HS-27A (cell line): ENCODE results near the gene LATS1.
"Not testable (repeated sequence)": the region's sequence is repeated elsewhere in the genome, so short reads cannot be mapped to it uniquely, and the experiment has no call there.

ENCODE experiments used
- DNase-seq: peaks from one replicate; pipeline ENCODE4 v3.0.0-alpha.2; 2012; ENCODE audit warnings: low read depth, missing footprints

Gene LATS1

DNA sequence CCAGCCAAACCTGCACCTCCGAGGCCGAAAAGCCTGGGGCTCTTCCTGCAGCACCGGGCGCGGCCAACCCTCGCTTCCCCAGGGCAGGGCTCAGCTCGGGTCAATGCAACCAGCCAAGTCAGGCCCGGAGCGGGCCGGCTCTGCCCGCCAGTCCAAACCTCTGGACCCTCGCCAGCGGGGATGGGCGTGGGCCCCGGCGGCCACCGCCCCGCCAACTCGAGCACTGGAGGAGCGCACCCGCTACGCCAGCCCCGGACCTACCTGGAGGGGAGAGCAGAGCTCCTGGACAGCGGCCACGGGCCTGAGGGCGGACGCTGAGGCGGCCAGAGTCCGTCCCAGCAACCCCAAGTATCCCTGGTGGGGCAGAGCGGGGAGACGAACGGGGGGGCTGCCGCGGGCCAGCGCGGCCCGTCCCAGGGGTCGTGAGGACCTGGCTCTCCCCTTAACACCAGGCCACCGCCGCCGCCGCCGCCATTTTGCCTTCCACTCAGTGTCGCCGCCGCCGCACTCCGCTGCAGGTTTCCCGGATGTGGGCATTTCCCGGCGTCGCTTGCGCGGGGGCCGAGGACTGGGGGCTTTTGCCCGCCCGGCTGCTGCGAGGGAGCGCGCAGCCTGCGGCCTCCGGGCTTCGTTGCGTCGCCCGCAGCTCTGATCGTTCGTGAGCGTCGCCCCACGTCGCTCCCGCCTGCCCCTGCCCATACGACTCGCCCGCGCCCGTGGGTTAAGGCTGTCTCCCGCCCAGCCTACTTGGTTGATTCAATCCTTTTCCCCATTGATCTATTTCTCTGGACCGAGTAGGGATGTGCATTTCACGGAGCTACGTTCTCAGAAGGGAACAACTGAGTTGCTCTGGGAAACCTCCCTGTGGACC is at the start of gene LATS1:
LATS1 (minus strand) TSS at position 514 of the 871 bp plus-strand sequence. CDS start 15,975 bp downstream, outside the sequence.
- DNase-seq = peak; percentile 77

- peak; percentile 64 for DNase-seq
Observed at GRCh38 chr6:149766156-149766769, 48.4 kb upstream of the LATS1 start.

GRCh38 chr6:149763866-149764265 is 46.0 kb upstream of the LATS1 start:
- DNase-seq = no peak

DNA sequence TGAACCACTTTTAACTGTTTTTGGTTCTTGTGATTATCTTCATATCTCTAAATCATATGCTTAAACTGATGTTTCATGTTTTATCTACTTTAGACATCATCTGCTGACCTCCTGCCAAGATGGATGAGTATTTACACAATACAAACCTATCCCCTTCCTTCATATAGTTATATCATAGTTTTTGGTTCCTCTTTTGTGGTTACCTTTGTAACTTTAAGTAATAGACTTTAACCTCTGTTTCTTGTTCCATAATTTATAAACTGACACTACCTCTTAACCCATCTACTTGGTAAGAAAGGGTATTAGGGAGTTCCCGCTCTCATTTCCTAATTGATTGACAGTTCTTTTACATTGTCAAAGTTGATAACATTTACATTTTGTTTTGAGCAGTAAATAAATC is 43.5 kb upstream of the LATS1 start:
- no peak for DNase-seq

DNA sequence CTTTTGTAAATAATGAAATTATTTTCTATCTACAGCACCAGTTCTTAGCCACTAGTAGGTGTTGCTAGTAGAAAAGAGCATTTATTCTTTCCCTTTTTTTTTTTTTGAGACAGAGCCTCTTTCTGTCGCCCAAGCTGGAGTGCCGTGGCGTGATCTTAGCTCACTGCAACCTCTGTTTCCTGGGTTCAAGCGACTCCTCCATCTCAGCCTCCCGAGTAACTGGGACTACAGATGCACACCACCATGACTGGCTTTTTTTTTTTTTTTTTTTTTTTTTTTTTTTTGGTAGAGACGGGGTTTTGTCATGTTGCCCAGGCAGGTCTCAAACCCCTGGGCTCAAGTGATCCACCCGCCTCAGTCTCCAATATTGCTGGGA is 38.3 kb upstream of the LATS1 start:
- no peak for DNase-seq

GRCh38 chr6:149755300-149756260 is 37.7 kb upstream of the LATS1 start:
- no peak for DNase-seq

DNA sequence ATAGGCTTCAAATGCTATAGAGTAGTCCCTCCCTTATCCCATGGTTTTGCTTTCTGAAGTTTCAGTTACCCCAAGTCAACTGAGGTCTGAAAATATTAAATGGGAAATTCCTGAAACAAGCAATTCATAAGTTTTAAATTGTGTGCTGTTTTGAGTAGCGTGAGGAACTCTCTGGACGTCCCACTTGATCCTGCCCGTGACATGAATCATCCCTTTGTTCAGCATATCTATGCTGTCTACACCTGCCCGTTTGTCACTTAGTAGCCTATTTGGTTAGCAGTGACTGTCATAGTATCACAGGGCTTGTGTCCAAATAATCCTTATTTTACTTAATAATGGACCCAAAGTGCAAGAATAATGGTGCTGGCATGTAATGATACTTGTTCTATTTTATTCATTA is 36.6 kb upstream of the LATS1 start:
- no peak for DNase-seq

GRCh38 chr6:149753374-149753637 is 35.4 kb upstream of the LATS1 start:
- DNase-seq = not testable (repeated sequence)

GRCh38 chr6:149752600-149753373 is 34.9 kb upstream of the LATS1 start:
- no peak for DNase-seq

DNA sequence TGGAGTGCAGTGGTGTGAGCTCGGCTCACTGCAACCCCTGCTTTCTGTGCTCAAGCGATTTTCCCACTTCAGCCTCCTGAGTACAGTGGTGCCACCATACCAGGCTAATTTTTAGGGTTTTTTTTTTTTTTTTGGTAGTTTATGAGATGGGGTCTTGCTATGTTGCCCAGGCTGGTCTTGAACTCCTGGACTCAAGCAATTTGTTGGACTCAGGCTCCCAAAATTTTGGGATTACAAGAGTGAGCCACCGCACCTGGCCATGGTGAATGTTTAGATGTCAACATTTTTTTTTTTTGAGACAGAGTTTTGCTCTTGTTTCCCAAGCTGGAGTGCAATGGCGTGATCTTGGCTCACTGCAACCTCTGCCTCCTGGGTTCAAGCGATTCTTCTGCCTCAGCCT is 34.0 kb upstream of the LATS1 start:
- DNase-seq = not testable (repeated sequence)

DNA sequence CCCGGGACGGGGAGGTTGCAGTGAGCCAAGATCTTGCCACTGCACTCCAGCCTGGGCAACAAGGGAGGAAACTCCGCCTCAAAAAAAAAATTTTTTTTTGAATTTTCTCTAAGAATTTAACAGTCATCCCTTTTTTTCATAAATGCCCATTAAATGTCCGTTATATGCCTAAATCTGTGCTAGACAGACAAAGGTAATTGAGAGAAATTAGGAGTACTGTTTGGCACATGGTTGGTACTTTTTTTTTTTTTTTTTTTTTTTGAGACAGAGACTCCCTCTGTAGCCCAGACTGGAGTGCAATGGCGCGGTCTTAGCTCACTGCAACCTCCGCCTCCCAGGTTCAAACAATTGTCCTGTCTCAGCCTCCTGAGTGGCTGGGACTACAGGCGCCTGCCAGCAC is 33.3 kb upstream of the LATS1 start:
- DNase-seq = no peak

DNA sequence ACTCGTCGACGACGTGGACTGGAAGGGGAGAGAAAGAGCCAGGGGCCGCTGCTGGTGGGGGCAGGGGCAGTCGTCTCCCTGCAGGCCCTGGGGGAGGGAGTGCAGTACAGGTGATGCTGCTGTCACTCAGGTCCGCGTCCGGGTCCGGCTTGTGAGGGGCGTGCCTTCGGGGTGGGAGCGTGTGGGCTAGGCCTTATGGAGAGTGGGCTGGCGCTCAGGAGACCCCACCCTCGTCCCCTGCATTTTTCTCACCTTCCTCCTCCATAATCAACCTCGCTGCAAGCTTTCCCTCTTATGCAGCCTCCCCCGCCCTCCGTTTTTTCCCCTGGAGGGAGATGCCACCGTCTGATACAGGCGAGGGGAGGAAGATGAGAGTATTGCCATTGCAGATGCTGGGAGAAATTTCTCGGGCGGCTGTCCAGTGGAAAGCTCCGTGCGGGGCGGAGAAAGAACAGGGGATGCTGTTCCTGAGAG is 32.3 kb upstream of the LATS1 start:
- DNase-seq = no peak

- peak; percentile 39 for DNase-seq
Observed at GRCh38 chr6:149749594-149750135, 31.8 kb upstream of the LATS1 start, which contains the start of gene PCMT1. Gene PCMT1 (plus strand): TSS chr6:149749741. CDS start chr6:149749902, 161 bp downstream.

DNA sequence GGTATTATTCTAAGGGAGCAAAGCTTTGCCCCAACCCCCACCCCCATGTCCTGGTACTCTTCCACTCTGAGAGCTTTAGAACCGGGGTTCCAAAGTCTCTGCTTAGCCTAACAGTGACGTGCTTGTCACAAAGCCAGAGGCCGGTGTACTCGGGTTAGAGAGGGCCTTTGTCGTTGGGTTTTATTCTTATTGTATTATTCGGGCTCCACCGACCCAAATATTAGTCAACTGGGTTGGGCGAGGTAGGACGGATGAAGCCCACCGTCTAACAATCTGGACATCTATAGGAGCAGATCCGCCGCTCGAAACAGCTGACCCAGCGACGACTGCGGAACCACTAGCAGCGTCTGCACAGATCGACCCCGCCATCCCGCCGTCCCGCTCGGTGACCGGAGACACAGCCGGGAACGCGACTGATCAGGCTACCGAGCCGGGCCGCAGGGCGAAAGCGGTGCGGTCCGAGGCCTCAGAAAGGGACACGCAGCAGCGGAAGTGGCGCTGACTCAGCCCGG is 31.2 kb upstream of the LATS1 start:
- not testable (repeated sequence) for DNase-seq

- peak; percentile 90 for DNase-seq
Observed at GRCh38 chr6:149746147-149746946, 28.4 kb upstream of the LATS1 start, which contains the start of gene NUP43. Gene NUP43 (minus strand): TSS chr6:149746529. CDS start chr6:149746495, 34 bp downstream.

GRCh38 chr6:149745252-149745651 is 27.4 kb upstream of the LATS1 start:
- not testable (repeated sequence) for DNase-seq

DNA sequence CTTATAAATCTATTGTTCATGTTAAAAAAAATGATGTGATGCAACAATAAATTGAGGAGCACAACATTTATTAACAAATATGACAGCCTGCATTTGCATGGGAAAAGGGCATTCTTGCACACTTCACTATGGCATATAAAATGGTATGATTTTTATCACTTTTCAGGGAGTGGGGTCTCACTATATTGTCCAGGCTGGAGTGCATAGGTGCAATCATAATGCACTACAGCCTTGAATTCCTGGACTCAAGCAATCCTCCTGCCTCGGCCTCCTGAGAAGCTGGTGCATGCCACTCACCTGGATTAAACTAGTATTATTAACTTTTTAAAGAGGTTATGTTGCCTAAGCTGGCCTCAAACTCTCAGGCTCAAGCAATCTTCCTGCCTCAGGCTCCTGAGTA is 17.0 kb upstream of the LATS1 start:
- DNase-seq = no peak

GRCh38 chr6:149733089-149733720 is 15.3 kb upstream of the LATS1 start:
- DNase-seq = no peak

- DNase-seq = no peak
Observed at GRCh38 chr6:149729824-149730223, 11.9 kb upstream of the LATS1 start.
